GM12801 (cell line): ENCODE results near the gene EXOSC7.

Experiments used
- TF ChIP-seq, protein P1 (sequence below): IDR thresholded peaks from one replicate; pipeline ENCODE4 v1.5.1; 2011; ENCODE audit warnings: control low read depth; ENCODE audit not compliant: insufficient read length; ENCODE audit errors: extremely low read depth

Gene EXOSC7

DNA sequence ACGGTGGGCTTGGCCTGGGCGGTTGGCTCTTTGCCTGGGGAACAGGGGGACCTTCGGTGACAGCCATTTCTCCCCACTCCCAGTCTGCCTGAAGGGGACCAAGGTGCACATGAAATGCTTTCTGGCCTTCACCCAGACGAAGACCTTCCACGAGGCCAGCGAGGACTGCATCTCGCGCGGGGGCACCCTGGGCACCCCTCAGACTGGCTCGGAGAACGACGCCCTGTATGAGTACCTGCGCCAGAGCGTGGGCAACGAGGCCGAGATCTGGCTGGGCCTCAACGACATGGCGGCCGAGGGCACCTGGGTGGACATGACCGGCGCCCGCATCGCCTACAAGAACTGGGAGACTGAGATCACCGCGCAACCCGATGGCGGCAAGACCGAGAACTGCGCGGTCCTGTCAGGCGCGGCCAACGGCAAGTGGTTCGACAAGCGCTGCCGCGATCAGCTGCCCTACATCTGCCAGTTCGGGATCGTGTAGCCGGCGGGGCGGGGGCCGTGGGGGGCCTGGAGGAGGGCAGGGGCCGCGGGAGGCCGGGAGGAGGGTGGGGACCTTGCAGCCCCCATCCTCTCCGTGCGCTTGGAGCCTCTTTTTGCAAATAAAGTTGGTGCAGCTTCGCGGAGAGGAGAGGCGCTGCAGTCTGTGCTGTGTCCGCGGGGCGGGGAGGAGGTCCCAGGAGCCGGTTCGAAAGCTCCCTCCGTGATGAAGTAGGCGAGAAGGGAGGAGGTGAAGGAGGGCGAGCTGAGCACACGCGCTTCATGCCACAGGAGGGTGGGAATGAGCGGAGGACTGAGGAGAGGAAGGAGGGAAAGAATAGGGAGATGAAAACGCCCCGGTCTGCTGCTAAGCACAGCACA lies 59.6 kb downstream of the EXOSC7 start:
- TF ChIP-seq, protein P1, sequence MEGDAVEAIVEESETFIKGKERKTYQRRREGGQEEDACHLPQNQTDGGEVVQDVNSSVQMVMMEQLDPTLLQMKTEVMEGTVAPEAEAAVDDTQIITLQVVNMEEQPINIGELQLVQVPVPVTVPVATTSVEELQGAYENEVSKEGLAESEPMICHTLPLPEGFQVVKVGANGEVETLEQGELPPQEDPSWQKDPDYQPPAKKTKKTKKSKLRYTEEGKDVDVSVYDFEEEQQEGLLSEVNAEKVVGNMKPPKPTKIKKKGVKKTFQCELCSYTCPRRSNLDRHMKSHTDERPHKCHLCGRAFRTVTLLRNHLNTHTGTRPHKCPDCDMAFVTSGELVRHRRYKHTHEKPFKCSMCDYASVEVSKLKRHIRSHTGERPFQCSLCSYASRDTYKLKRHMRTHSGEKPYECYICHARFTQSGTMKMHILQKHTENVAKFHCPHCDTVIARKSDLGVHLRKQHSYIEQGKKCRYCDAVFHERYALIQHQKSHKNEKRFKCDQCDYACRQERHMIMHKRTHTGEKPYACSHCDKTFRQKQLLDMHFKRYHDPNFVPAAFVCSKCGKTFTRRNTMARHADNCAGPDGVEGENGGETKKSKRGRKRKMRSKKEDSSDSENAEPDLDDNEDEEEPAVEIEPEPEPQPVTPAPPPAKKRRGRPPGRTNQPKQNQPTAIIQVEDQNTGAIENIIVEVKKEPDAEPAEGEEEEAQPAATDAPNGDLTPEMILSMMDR, result no peak

DNA sequence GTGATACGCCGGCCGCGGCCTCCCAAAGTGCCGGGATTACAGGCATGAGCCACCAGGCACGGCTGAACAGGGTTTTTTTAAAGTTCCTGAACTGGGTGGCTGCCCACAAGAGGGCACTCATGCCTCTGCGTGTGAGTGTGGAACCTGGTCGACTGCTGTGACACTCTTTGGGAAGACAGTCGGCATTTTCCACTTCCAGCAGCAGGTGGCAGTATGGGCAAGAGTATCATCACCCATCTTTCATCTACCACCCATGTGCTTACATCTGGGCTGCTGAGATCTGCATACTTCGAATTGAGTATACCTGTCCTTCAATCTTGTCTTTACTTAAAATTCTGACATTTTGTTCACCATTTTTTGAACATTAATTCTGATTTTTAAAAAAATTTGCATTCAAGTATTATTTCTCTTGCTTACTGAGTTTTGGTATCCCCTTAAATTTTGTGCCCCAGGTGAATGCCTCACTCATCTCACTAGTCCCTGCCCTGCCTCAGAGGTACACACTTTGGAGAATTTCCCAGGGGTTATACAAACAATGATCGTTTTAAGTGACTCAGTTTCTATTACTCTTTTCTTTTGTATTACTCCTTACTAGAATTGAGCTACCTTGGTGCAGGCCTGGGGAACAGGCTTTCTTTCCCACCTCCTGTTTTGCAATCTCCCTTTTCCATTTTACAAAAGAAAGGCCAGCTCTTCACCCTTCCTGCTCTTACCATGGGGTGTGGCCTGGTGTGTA lies 61.8 kb downstream of the EXOSC7 start:
- TF ChIP-seq, protein P1, result peak; percentile 66

DNA sequence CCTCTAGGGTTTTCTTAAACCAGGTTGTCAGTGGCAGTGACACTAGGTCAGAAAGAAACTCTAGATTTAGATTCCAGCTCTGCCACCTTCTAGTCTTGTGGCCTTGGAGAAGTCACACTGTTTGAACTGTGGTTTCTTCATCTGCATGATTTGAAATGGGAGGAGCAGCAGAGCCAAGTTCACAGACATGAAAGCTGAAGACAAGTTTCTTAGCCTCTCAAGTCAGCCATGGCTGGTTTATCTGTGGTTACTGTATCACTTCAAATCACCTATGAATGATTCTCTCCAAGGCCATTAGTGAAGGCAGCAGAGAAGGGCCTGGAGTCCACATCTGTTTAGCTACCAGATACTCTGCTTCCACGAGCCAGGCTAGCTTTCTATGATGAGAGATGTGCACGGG lies 65.6 kb downstream of the EXOSC7 start:
- TF ChIP-seq, protein P1, result no peak

DNA sequence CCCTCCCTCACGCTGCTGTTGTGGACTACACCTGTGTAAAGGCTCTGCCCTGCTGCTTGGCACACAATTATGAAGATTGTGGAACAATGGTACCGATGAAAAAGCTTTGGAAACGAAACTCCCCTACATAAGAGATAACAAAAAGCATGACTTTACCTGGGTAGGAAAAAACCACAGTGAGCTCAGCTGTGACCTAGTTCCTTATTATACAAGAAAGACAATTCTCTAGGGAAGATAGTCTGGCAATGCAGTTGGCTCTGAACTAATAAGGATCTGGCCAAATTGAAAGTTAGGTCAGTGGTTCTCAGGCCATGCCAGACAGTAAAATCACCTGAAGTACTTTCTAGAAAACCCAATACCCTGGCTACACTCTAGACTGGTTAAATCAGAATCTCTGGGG lies 66.1 kb downstream of the EXOSC7 start:
- TF ChIP-seq, protein P1, result no peak

DNA sequence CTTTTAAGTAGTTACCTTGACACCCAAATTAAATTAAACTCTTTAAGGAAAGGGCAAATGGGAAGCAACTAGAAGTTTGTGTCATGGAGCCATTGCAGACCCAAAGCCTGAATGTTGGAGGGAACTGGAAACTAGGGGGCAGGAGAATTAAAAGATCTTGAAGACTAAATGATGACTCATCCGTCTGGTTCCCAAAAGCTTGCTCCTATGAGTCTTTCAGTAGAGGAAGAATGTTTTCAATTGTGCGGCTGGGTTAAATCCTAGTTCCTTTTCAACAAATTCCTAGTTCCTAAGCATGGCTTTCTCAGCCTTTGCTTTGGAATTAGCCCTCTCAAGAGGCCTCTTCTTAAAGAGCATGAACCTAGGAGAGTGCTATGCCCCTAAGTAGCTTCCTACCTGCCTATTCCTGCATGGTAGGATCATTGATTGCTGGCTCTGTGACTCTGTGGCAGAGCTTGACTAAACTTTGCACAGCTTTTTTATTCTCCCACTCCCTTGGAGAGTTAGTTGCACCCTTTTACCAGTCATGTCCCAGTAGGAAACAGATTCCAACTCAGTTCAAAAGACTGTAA lies 67.8 kb downstream of the EXOSC7 start:
- TF ChIP-seq, protein P1, result no peak

DNA sequence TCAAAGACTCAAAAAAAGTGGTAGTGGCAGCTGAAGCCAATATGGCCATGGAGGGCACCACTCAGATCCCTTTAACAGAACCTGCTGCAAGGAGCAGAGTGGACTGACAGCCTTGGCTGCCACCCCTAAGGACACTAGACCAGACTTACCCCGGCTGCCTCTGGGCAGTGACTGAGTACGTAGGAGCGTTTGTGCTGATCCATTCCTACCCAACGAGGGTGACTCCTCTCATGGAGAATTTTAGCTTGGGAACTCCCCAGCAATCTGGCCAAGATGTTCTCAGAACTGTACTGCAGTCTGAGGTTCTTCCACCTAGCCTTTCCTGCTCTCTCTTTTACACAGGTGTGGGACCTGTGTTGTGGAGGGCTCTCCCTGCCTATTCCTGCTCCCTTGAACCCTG lies 72.2 kb downstream of the EXOSC7 start:
- TF ChIP-seq, protein P1, result no peak

DNA sequence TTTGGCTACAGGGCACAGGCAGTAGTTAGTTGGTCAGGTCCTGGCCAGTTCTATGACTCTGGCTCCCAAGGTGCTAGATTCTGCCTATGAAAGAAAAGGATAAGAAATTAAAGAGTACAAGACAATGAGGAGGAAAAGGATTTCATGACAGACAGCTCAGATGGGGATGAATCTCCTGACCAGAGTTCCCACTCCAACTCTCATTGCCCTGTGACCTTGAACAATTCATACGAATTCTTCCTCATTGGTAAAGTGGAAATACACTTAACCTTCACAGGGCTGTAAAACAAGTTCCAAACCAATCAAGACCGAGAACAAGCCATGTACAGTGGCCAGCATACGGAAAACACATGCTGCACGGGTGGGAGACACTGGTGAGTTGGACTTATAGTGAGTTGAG lies 73.8 kb downstream of the EXOSC7 start:
- TF ChIP-seq, protein P1, result no peak
